NOMO-1 treated with dmso at 0.1 percent for 144 hours (cell line): ENCODE measurements around the gene CDK2.

Source experiments
- DNase-seq: peaks from one replicate; lab custom pipeline; 2025; ENCODE audit not compliant: unreplicated experiment; lab: John Stamatoyannopoulos, UW

CDK2 gene

GRCh38 chr12:56010111-56010570 lies 43.5 kb downstream of the CDK2 start:
- DNase-seq, result no peak

DNA sequence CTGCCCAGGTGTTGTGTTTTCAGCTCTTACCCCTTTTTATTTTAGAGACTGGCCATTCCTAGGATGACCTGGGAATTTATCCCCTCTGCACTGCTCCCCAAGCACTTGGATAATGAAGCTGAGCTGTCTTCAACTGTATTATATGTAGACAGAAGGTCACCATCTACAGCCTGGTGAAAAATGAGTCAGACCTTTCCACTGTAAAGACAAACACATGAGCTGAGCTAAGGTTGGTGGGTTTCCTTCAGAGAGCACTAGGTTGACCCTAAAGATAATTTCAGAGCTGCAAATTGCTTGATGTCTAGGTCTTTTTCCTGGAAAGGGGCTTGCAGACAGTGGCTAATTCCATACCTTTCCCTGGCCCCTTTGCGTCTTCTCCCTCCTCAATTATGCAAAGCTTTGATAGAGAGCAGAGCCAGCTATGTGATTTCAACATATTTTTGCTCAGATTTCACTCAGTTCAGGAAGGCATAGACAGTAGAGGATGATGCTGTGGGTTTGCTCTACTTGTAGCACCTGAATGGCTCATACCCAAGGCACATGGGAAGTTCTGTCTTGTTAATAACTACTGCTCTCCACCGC lies 45.0 kb downstream of the CDK2 start:
- DNase-seq, result no peak

DNA sequence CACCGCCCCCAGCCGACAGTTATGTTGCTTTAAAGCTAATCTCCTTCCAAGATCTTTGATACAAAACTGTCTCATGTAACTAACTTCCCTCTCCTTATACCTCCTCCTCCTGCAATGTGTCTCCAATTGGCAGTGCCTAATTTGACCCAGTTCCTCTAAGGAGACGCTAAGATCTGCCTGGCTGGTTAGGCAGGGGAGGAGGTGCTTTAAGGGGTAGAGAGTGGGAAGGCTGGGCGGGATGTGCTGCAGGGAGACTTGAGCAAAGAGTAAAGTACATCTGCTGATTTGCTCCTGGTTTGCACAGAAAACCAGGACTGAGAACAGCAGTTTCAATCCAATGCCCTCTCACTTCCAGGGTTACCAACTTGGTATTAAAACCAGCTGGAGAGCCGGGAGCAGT lies 46.9 kb downstream of the CDK2 start:
- DNase-seq, result no peak

DNA sequence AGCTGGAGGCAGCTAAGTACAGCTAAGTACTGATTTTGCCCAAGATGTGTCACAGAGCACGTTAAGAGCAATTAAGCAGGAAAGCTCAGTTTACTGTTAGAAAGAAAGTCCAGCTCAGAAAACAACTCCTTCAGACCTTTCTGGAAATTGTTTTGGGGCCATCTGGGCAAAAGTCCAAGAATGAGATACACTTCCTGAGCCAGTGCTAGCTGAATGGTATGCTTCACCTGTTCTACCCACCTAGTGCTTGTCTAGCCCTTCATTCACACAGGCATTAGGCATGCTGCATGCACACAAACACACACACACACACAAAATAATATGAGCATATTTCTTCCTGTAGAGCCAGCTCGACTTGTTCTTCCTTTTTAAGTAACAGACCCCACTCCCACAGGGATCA lies 47.6 kb downstream of the CDK2 start:
- no peak for DNase-seq

DNA sequence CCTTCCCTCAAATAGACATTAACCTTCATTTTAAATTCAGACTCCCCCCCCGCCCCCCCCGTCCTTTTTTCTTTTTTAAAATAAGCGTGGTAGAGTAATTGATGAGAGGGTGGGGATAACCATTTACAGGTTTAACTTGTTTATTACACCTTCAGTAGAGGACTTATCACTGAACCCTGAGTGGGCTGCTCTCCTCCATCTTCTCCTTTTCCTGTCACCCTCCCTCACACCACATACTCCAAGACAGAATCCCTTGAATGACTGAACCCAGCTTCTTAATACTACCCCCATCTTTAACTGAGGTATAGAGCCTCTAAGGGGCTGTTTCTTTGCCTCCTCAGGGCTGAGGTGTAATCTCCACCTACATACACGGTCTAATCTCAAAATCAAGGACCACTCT lies 50.6 kb downstream of the CDK2 start:
- DNase-seq, result no peak

- no peak for DNase-seq
Measured at GRCh38 chr12:56018356-56018755, 51.7 kb downstream of the CDK2 start.

DNA sequence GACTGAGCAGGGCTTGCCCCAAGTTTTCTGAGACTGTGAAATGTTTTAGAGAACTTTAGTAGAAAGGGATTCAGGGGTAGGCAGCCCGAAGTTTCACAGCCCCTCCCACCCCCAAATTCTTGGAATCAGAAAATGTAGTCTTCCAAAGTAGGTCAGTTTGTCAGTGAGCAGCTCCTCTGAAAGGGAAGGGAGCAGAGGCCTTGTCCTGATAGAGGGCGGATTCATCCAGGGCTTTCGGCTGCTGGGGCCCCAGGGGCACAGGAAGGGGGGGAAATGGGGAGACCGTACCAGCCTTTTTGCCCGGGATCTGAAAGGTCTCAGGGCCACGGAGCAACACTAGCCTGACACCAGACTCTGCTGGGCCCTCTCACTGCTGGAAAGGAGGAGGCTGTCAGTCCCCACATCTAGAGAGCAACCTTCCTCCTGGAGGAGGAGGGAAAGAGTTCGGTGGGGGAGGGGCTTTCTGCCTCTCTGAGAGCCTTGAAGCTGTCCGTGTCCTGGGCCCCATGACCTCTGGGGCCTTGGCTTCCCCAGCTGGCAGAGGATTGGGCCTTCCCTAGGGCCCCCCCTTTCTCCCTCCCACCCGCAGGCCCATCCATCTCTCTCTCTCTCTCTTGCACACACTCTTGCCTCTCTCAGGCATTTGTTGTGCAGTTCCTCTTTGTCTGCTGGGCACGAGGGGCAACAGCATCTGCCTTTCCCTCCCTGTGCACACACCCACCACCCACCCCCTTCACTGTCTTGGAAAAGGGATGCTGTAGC lies 54.0 kb downstream of the CDK2 start, which contains the start of gene IKZF4:
Gene IKZF4, plus strand, starts transcription at position 621 of the 762 bp plus-strand sequence. CDS start 451 bp downstream, outside the sequence.
- peak; percentile 48 for DNase-seq

DNA sequence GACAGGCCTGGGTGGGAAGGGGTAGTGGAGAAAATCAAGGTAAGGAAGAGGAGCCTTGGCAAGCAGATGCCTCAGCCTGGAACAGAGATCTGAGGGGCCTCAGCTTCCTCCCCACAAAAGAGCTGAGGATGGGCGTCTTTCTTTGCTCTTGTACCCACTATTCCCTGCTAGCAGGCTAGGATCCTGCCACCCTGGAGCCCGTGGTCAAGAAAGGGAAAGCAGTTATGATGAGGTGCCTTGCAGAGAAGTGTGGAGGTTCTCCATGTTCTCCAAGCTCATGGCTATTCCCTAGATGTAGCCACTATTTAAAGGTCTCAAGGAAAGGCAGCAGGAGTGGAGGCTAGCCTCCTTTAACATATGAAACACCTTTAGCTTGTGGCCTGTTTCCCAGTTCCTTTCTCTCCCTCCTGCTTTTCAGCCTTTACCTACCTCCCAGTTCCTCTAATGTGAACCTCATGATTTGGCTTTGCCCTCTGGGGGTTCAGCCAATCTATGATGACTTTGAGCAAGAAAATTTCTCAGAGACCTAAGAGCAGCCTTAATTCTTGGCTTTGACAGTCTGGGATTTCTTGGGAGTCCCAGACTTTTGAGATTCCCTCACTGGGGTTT lies 55.4 kb downstream of the CDK2 start:
- DNase-seq, result no peak
